Nephron (organoid): ENCODE results near the gene EPHA2.

Source experiments
- H3K27ac Mint-ChIP-seq, 3 experiments: 2 replicates each; pipeline ENCODE4 v1.8.0; 2020; ENCODE audit warnings: mixed read lengths in 3 of 3, mild to moderate bottlenecking in 2 of 3, moderate library complexity in 1 of 3
- H3K27me3 Mint-ChIP-seq: 2 replicates; pipeline ENCODE4 v1.8.0; 2021; ENCODE audit warnings: low read depth, mild to moderate bottlenecking, moderate library complexity, mixed read lengths
- H3K36me3 Mint-ChIP-seq: 2 replicates; pipeline ENCODE4 v1.8.0; 2020; ENCODE audit warnings: low read depth, mixed read lengths
- H3K4me1 Mint-ChIP-seq: 2 replicates; pipeline ENCODE4 v1.8.0; 2020; ENCODE audit warnings: mixed read lengths
- H3K4me3 Mint-ChIP-seq, 3 experiments: 2 replicates each; pipeline ENCODE4 v1.8.0; 2020; ENCODE audit warnings: mild to moderate bottlenecking in 3 of 3, mixed read lengths in 3 of 3, moderate library complexity in 2 of 3
- H3K9me3 Mint-ChIP-seq: 2 replicates; pipeline ENCODE4 v1.8.0; 2020; ENCODE audit warnings: mixed read lengths
- CTCF ChIP-seq, 3 experiments: fragments of 200-600 bp; sonication (generic); IDR thresholded peaks; one replicate each; pipeline ENCODE4 v1.5.0; 2021; ENCODE audit warnings: antibody characterized with exemption in 3 of 3; ENCODE audit not compliant: unreplicated experiment in 3 of 3

The EPHA2 gene

GRCh38 chr1:16155537-16156410 is at the start of gene EPHA2:
TSS of gene EPHA2 (minus strand) at chr1:16156069. CDS start at chr1:16155932, 137 bp downstream.
- Mint-ChIP-seq H3K27me3 (peaks cover 4% of the 10 kb centered on the region), H3K27ac (peak within 1 kb of the TSS; percentile 78 to 95 (median 90))

GRCh38 chr1:16205334-16205671 is 49.4 kb upstream of the EPHA2 start:
- H3K9me3 Mint-ChIP-seq = no peaks in the 10 kb centered on the region
- H3K4me3 Mint-ChIP-seq = peak overlapping the region in 1 of 3 experiments; percentile 32
- peaks cover 3% of the 10 kb centered on the region for H3K27me3 Mint-ChIP-seq
- peaks cover 15% of the 10 kb centered on the region for H3K4me1 Mint-ChIP-seq
- H3K27ac Mint-ChIP-seq = no peak overlapping the region
- peaks cover 4% of the 10 kb centered on the region for H3K36me3 Mint-ChIP-seq
- peak in 1 of 3 experiments; percentile 3 for TF ChIP-seq CTCF (IDR thresholded peaks at IDR 0.05; ENCODE audit: unreplicated experiment in 3 of 3)

More at GRCh38 chr1:16155537-16156410, at the start of gene EPHA2:
- H3K36me3 Mint-ChIP-seq = no peaks in the 10 kb centered on the region
- H3K9me3 Mint-ChIP-seq = no peaks in the 10 kb centered on the region
- H3K4me3 Mint-ChIP-seq = peak within 1 kb of the TSS; percentile 87 to 94 (median 92)
- peaks cover 34% of the 10 kb centered on the region for H3K4me1 Mint-ChIP-seq
- no peak for TF ChIP-seq CTCF (IDR thresholded peaks at IDR 0.05; ENCODE audit: unreplicated experiment in 3 of 3)

GRCh38 chr1:16204634-16205333 is 48.9 kb upstream of the EPHA2 start:
- Mint-ChIP-seq H3K9me3 (no peaks in the 10 kb centered on the region), H3K4me1 (peaks cover 14% of the 10 kb centered on the region), H3K27me3 (peaks cover 3% of the 10 kb centered on the region), H3K27ac (peak overlapping the region in 1 of 3 experiments; percentile 33), H3K36me3 (peaks cover 4% of the 10 kb centered on the region), H3K4me3 (peak overlapping the region; percentile 51 to 72 (median 61))
- peak; percentile 36 to 46 (median 38) for TF ChIP-seq CTCF (IDR thresholded peaks at IDR 0.05; ENCODE audit: unreplicated experiment in 3 of 3)

- peaks cover 3% of the 10 kb centered on the region for H3K27me3 Mint-ChIP-seq
- H3K4me1 Mint-ChIP-seq = peaks cover 9% of the 10 kb centered on the region
- peak overlapping the region in 1 of 3 experiments; percentile 33 for H3K27ac Mint-ChIP-seq
- H3K36me3 Mint-ChIP-seq = peaks cover 4% of the 10 kb centered on the region
- TF ChIP-seq CTCF (IDR thresholded peaks at IDR 0.05; ENCODE audit: unreplicated experiment in 3 of 3) = no peak
- H3K4me3 Mint-ChIP-seq = peak overlapping the region in 1 of 3 experiments; percentile 45
- no peaks in the 10 kb centered on the region for H3K9me3 Mint-ChIP-seq
Observed at GRCh38 chr1:16204216-16204615, 48.3 kb upstream of the EPHA2 start.

GRCh38 chr1:16203550-16203949 is 47.7 kb upstream of the EPHA2 start:
- Mint-ChIP-seq H3K4me1 (peaks cover 8% of the 10 kb centered on the region), H3K9me3 (no peaks in the 10 kb centered on the region), H3K27me3 (peaks cover 3% of the 10 kb centered on the region), H3K36me3 (peaks cover 4% of the 10 kb centered on the region), H3K27ac (no peak overlapping the region), H3K4me3 (no peak overlapping the region)
- no peak for TF ChIP-seq CTCF (IDR thresholded peaks at IDR 0.05; ENCODE audit: unreplicated experiment in 3 of 3)
